K562 (cell line): ENCODE data around the gene GALK2. TPM values are rescaled to one million over a fixed set of nuclear protein-coding genes. Genes with fewer than 3 reads are reported as not detected.
A peak's percentile ranks its signal among the peaks of the same experiment; 100 is the strongest.

Experiments
- BHLHE40 ChIP-seq: IDR thresholded peaks from 2 replicates; pipeline ENCODE4 v1.6.1; 2011; ENCODE audit warnings: low read length, improper control_type of control experiment
- CREB3L1 ChIP-seq: fragments of 450-650 bp; IDR thresholded peaks from 2 replicates; pipeline ENCODE4 v1.6.1; 2014; ENCODE audit warnings: low read depth, mild to moderate bottlenecking, moderate library complexity, borderline replicate concordance
- DMBX1 ChIP-seq: fragments of 250-450 bp; sonication (Bioruptor Pico); IDR thresholded peaks from 2 replicates; pipeline ENCODE4 v1.8.0; 2022; ENCODE audit warnings: inconsistent platforms, mild to moderate bottlenecking, moderate library complexity, borderline replicate concordance
- DPF2 ChIP-seq: fragments of 450-650 bp; IDR thresholded peaks from 2 replicates; pipeline ENCODE4 v1.6.1; 2016
- E2F6 ChIP-seq, 2 experiments: IDR thresholded peaks; 2 replicates each; pipeline ENCODE4 v1.6.1; 2011; ENCODE audit warnings: borderline replicate concordance in 1 of 2, control low read depth in 1 of 2, low read depth in 1 of 2, low read length in 1 of 2, mild to moderate bottlenecking in 1 of 2, mixed read lengths in 1 of 2, moderate library complexity in 1 of 2; ENCODE audit not compliant: insufficient read depth in 1 of 2, insufficient read length in 1 of 2, poor library complexity in 1 of 2, severe bottlenecking in 1 of 2; ENCODE audit errors: extremely low read depth in 1 of 2
- KAT2B ChIP-seq: IDR thresholded peaks from one replicate; pipeline ENCODE4 v1.6.1; 2012; ENCODE audit warnings: low read depth, mild to moderate bottlenecking, control low read depth, inconsistent platforms, low read length, moderate library complexity
- KDM1A ChIP-seq, 2 experiments: fragments of 450-650 bp; IDR thresholded peaks; 2 replicates each; pipeline ENCODE4 v1.6.1; 2016; ENCODE audit warnings: mild to moderate bottlenecking in 2 of 2
- MCM7 ChIP-seq, 2 experiments: fragments of 450-650 bp; IDR thresholded peaks; 2 replicates each; pipeline ENCODE4 v1.6.1; 2016 to 2018
- MECOM ChIP-seq: fragments of 250-450 bp; sonication (Bioruptor Pico); IDR thresholded peaks from 2 replicates; pipeline ENCODE4 v1.8.0; 2022; ENCODE audit warnings: inconsistent platforms
- NFXL1 ChIP-seq: fragments of 450-650 bp; formaldehyde crosslinking; IDR thresholded peaks from 2 replicates; pipeline ENCODE4 v1.4.0; 2021; ENCODE audit warnings: mild to moderate bottlenecking
- PHF20 ChIP-seq: fragments of 450-650 bp; IDR thresholded peaks from 2 replicates; pipeline ENCODE4 v1.6.1; 2018; ENCODE audit not compliant: partially characterized antibody
- PKNOX1 ChIP-seq: fragments of 450-650 bp; IDR thresholded peaks from 2 replicates; pipeline ENCODE4 v1.6.1; 2016
- SETDB1 ChIP-seq: IDR thresholded peaks from one replicate; pipeline ENCODE4 v1.6.1; 2012; ENCODE audit warnings: low read length, control low read depth, inconsistent platforms
- SMC3 ChIP-seq: conservative IDR thresholded peaks from 2 replicates; pipeline ENCODE4 v1.6.1; 2011; ENCODE audit warnings: low read depth, low read length, improper control_type of control experiment; ENCODE audit not compliant: insufficient read depth
- TBP ChIP-seq: optimal IDR thresholded peaks from 2 replicates; pipeline ENCODE3; 2011; ENCODE audit warnings: low read depth, low read length, improper control_type of control experiment
- ZNF197 ChIP-seq: fragments of 200-800 bp; sonication (Bioruptor generic); IDR thresholded peaks from 2 replicates; pipeline ENCODE4 v1.6.1; 2016; ENCODE audit warnings: low read depth, missing genetic modification characterization, missing compliant biosample characterization
- polyA plus RNA-seq, 8 experiments: library from polyadenylated mRNA; depleted of rRNA in 4 of 8; stranded (reverse) in 5 of 8; unstranded in 3 of 8; fragments of >200 nt; fragmentation: Nextera tagmentation in 2 of 8; fragmentation: Illumina TruSeq in 1 of 8; extraction: Ambion mirVana in 2 of 8; extraction: Trizol in 1 of 8; gene quantifications; 2 replicates each; pipeline versions ENCODE4 v1.2.1 to v1.2.3, GENCODE V29; 2011 to 2014; ENCODE audit warnings: inconsistent platforms in 1 of 8, missing spikeins in 1 of 8
- total RNA-seq, 7 experiments: library from RNA; depleted of rRNA in 6 of 7; stranded (reverse); fragments of >200 nt in 6 of 7; fragmentation: Illumina TruSeq in 2 of 7; extraction: Trizol in 2 of 7; gene quantifications; 2 replicates each; pipeline versions ENCODE4 v1.2.1 to v1.2.3, GENCODE V29; 2011 to 2021; ENCODE audit warnings: low replicate concordance in 1 of 7
- TF ChIP-seq, protein P1 (sequence below): sonication (generic); formaldehyde crosslinking; IDR thresholded peaks from 2 replicates; pipeline ENCODE4 v1.8.1; 2023; ENCODE audit warnings: mild to moderate bottlenecking, missing genetic modification reagents

Gene GALK2
- total and polyA plus RNA-seq, 9 of the 15 experiments (the other 6 are each of a cell fraction or from before 2014, with no cell fraction given) = 32.8 to 82.0 (median 54.4) TPM

- no peak for TF ChIP-seq SMC3
- TF ChIP-seq DPF2 = no peak
- TF ChIP-seq CREB3L1 = no peak
- TF ChIP-seq BHLHE40 = peak; percentile 41; the same call in 1 of the 2 replicates
- TF ChIP-seq PKNOX1 = no peak
- TF ChIP-seq, protein P1, sequence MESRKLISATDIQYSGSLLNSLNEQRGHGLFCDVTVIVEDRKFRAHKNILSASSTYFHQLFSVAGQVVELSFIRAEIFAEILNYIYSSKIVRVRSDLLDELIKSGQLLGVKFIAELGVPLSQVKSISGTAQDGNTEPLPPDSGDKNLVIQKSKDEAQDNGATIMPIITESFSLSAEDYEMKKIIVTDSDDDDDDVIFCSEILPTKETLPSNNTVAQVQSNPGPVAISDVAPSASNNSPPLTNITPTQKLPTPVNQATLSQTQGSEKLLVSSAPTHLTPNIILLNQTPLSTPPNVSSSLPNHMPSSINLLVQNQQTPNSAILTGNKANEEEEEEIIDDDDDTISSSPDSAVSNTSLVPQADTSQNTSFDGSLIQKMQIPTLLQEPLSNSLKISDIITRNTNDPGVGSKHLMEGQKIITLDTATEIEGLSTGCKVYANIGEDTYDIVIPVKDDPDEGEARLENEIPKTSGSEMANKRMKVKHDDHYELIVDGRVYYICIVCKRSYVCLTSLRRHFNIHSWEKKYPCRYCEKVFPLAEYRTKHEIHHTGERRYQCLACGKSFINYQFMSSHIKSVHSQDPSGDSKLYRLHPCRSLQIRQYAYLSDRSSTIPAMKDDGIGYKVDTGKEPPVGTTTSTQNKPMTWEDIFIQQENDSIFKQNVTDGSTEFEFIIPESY = no peak
- no peak for TF ChIP-seq PHF20
- no peak for TF ChIP-seq DMBX1 (CRISPR knock-in tag)
- TF ChIP-seq TBP = no peak
- no peak for TF ChIP-seq NFXL1 (CRISPR knock-in tag)
- TF ChIP-seq SETDB1 = no peak
- TF ChIP-seq MECOM (CRISPR knock-in tag) = no peak
- TF ChIP-seq ZNF197 (CRISPR knock-in tag) = no peak
- TF ChIP-seq KDM1A (IDR thresholded peaks at IDR 0.05) = peak; percentile 79 to 83; a peak in 3 of 4 replicates
- TF ChIP-seq E2F6 (IDR thresholded peaks at IDR 0.05; ENCODE audit: borderline replicate concordance in 1 of 2, extremely low read depth in 1 of 2, insufficient read depth in 1 of 2, insufficient read length in 1 of 2, low read depth in 1 of 2, low read length in 1 of 2, poor library complexity in 1 of 2, severe bottlenecking in 1 of 2) = no peak
- TF ChIP-seq MCM7 (IDR thresholded peaks at IDR 0.05) = no peak
- TF ChIP-seq KAT2B = no peak
- TF ChIP-seq, all 486 proteins: peak for 5
Measured at GRCh38 chr15:49152552-49153312, 17.3 kb upstream of the GALK2 start (continued).
